Measurements from ENCODE around the gene ZNF532.

The ZNF532 gene

GRCh38 chr18:58955001-58955400 lies 90.3 kb downstream of the ZNF532 start:
- no peak for DNase-seq (ENCODE audit: low read depth)

GRCh38 chr18:58955738-58956137 lies 91.1 kb downstream of the ZNF532 start:
- TF ChIP-seq CTCF (IDR thresholded peaks at IDR 0.05; ENCODE audit: control insufficient read depth, extremely low read depth, insufficient read depth): no peak
- DNase-seq (ENCODE audit: low read depth): no peak
- H3K4me3 ChIP-seq (ENCODE audit: low read depth, low read length): no peak overlapping the region

More at GRCh38 chr18:58955001-58955400, 90.3 kb downstream of the ZNF532 start:
- H3K4me3 ChIP-seq (ENCODE audit: low read depth, low read length): no peak overlapping the region
- no peak for TF ChIP-seq CTCF (IDR thresholded peaks at IDR 0.05; ENCODE audit: control insufficient read depth, extremely low read depth, insufficient read depth)

GRCh38 chr18:58958628-58959027 lies 94.0 kb downstream of the ZNF532 start:
- no peak for DNase-seq (ENCODE audit: low read depth)
- no peak overlapping the region for H3K4me3 ChIP-seq (ENCODE audit: low read depth, low read length)
- no peak for TF ChIP-seq CTCF (IDR thresholded peaks at IDR 0.05; ENCODE audit: control insufficient read depth, extremely low read depth, insufficient read depth)

- no peak for TF ChIP-seq CTCF (IDR thresholded peaks at IDR 0.05; ENCODE audit: control insufficient read depth, extremely low read depth, insufficient read depth)
- DNase-seq (ENCODE audit: low read depth): no peak
- H3K4me3 ChIP-seq (ENCODE audit: low read depth, low read length): no peak overlapping the region
Measured at GRCh38 chr18:58960508-58960907, 95.8 kb downstream of the ZNF532 start.

- H3K4me3 ChIP-seq (ENCODE audit: low read depth, low read length): no peak overlapping the region
- no peak for TF ChIP-seq CTCF (IDR thresholded peaks at IDR 0.05; ENCODE audit: control insufficient read depth, extremely low read depth, insufficient read depth)
- DNase-seq (ENCODE audit: low read depth): no peak
Measured at GRCh38 chr18:58960946-58961722, 96.5 kb downstream of the ZNF532 start.

GRCh38 chr18:58962336-58962735 lies 97.7 kb downstream of the ZNF532 start:
- no peak overlapping the region for H3K4me3 ChIP-seq (ENCODE audit: low read depth, low read length)
- TF ChIP-seq CTCF (IDR thresholded peaks at IDR 0.05; ENCODE audit: control insufficient read depth, extremely low read depth, insufficient read depth): no peak
- DNase-seq (ENCODE audit: low read depth): no peak
